HFFc6 (cell line): ENCODE results near the gene MAGI1. TPM values are rescaled to one million over a fixed set of nuclear protein-coding genes. Genes with fewer than 3 reads are reported as not detected.

Source experiments
- DNase-seq: peaks from one replicate; pipeline ENCODE4 v3.0.0-alpha.2; 2018
- H3K27ac Mint-ChIP-seq: 2 replicates; pipeline ENCODE4 v1.8.0; 2020; ENCODE audit warnings: mild to moderate bottlenecking, mixed read lengths
- H3K27me3 Mint-ChIP-seq: 2 replicates; pipeline ENCODE4 v1.8.0; 2021; ENCODE audit warnings: mild to moderate bottlenecking, moderate library complexity, mixed read lengths; ENCODE audit not compliant: insufficient read depth
- H3K36me3 Mint-ChIP-seq: 2 replicates; pipeline ENCODE4 v1.8.0; 2021; ENCODE audit warnings: low read depth, mixed read lengths
- H3K4me1 Mint-ChIP-seq: 2 replicates; pipeline ENCODE4 v1.8.0; 2020; ENCODE audit warnings: low read depth, mixed read lengths
- H3K4me3 Mint-ChIP-seq: 2 replicates; pipeline ENCODE4 v1.8.0; 2020; ENCODE audit warnings: mild to moderate bottlenecking, moderate library complexity, mixed read lengths
- H3K9me3 Mint-ChIP-seq: 2 replicates; pipeline ENCODE4 v1.8.0; 2020; ENCODE audit warnings: mild to moderate bottlenecking, mixed read lengths
- CTCF ChIP-seq: fragments of 200-600 bp; sonication (generic); IDR thresholded peaks from 2 replicates; pipeline ENCODE4 v1.5.0; 2021; ENCODE audit warnings: antibody characterized with exemption, mild to moderate bottlenecking
- total RNA-seq, 6 experiments: library from RNA; stranded (reverse); fragmentation: NEBNext Ultra II Directional; extraction: Animal tissue kit (Norgen Biotek cat#: 25700); gene quantifications; 2 replicates in 1 of 6; 3 replicates in 5 of 6; pipeline ENCODE4 v1.2.3, GENCODE V29; 2021

The MAGI1 gene
- total RNA-seq, 6 experiments from 2014 or later = 21.1 to 30.5 (median 22.4) TPM

GRCh38 chr3:65583188-65583587, 455.5 kb downstream of the MAGI1 start:
- TF ChIP-seq CTCF = no peak
- H3K27ac Mint-ChIP-seq = peak overlapping the region; percentile 24; the same call in 1 of the 2 replicates
- H3K4me1 Mint-ChIP-seq = peaks cover 64% of the 10 kb centered on the region
- no peaks in the 10 kb centered on the region; the same call in 1 of the 2 replicates for H3K27me3 Mint-ChIP-seq
- peaks cover 8% of the 10 kb centered on the region for H3K36me3 Mint-ChIP-seq
- H3K4me3 Mint-ChIP-seq = no peak overlapping the region
- DNase-seq = no peak
- H3K9me3 Mint-ChIP-seq = peaks cover 4% of the 10 kb centered on the region; the same call in 1 of the 2 replicates

DNA sequence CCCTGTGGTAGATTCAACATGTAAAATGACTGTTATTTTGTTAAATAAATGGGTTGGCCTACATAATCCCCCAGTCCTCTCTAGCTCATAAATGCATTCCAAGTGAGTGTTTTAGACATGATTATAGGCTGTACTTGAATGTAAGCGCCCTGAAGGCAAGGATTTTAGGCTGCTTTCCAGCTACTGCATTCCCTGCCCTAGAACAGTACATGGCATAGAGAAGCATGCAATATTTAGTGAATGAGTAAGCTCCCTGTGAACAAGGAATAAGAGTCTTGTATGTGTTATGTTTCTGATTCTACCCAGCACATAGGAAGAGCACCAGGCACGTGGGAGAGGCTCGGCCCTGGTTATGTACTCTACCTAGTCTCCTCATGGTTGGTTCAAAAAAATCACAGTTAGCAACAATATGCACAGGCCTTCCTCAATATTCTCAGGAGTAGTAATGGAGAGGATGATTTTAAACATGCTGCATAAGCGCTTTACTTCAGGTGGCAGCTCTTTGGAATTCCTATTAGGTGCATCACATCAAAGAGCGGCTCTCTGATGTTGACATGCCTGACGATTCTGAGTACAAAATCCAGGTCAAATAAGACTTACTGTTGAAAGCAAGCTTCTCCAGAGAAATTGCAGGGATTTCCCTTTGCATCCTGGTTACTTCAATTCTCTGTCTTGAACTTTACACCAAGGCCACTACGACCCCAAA, 456.6 kb downstream of the MAGI1 start:
- Mint-ChIP-seq H3K4me1 (peaks cover 74% of the 10 kb centered on the region), H3K27ac (no peak overlapping the region), H3K27me3 (no peaks in the 10 kb centered on the region; the same call in 1 of the 2 replicates), H3K4me3 (no peak overlapping the region), H3K9me3 (peaks cover 4% of the 10 kb centered on the region; the same call in 1 of the 2 replicates), H3K36me3 (peaks cover 8% of the 10 kb centered on the region)
- DNase-seq = peak; percentile 32
- no peak for TF ChIP-seq CTCF

DNA sequence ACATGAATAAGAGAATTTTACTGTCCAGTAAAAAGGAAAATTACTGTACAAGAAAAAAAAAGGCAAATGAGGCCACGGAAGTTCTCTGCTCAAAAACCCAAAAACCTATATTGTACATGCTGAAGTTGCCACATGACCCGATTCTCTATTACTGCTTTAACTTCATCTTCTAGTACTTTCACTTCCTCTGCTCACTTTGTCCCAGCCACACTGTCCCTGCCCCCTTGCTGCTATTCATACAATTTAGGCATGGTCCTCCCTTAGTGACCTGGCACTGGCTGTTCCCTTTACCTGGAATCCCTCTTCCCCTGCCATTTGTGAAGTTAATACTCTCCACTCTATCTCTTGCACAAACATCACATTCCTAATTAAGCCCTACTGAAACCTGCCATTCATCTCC, 457.4 kb downstream of the MAGI1 start:
- no peaks in the 10 kb centered on the region; the same call in 1 of the 2 replicates for H3K27me3 Mint-ChIP-seq
- H3K36me3 Mint-ChIP-seq = peaks cover 8% of the 10 kb centered on the region
- DNase-seq = no peak
- H3K27ac Mint-ChIP-seq = no peak overlapping the region
- no peak overlapping the region for H3K4me3 Mint-ChIP-seq
- peaks cover 78% of the 10 kb centered on the region for H3K4me1 Mint-ChIP-seq
- H3K9me3 Mint-ChIP-seq = peaks cover 4% of the 10 kb centered on the region; the same call in 1 of the 2 replicates
- no peak for TF ChIP-seq CTCF

GRCh38 chr3:65578861-65579260, 459.9 kb downstream of the MAGI1 start:
- no peak overlapping the region for H3K4me3 Mint-ChIP-seq
- peaks cover 8% of the 10 kb centered on the region for H3K36me3 Mint-ChIP-seq
- peaks cover 4% of the 10 kb centered on the region; the same call in 1 of the 2 replicates for H3K9me3 Mint-ChIP-seq
- no peak for DNase-seq
- no peak for TF ChIP-seq CTCF
- H3K27ac Mint-ChIP-seq = no peak overlapping the region
- H3K27me3 Mint-ChIP-seq = no peaks in the 10 kb centered on the region; the same call in 1 of the 2 replicates
- peaks cover 76% of the 10 kb centered on the region for H3K4me1 Mint-ChIP-seq

DNA sequence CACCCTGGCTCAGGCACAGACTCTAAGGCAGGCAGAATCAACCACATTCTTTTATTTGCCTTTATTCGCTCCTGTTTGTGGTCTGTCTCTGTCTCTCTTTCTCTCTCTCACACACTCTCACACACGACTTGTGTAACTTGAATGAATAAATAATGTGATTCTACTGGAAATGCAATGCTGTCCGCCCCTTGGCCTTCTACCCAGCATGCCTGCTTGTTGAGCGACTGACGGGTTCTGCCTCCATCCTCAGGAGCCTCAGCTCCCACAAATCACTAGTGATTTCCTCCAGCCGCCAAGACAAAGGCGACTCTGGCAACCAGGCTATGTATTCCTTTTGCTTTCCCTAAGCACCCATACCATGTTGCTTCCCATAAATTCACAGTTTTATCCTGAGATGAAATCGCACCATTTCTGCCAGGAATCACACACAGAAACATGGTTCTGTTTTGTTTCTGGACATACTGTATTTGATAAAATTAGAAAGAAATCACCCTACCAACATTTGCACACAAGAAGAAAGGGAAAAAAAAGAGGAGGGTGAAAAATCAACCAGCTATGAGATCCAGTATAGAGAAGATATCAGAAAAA, 460.8 kb downstream of the MAGI1 start:
- Mint-ChIP-seq H3K27me3 (no peaks in the 10 kb centered on the region; the same call in 1 of the 2 replicates), H3K9me3 (peaks cover 4% of the 10 kb centered on the region; the same call in 1 of the 2 replicates), H3K4me1 (peaks cover 72% of the 10 kb centered on the region), H3K27ac (peak overlapping the region; percentile 14), H3K36me3 (peaks cover 8% of the 10 kb centered on the region), H3K4me3 (no peak overlapping the region; the same call in 1 of the 2 replicates)
- no peak for DNase-seq
- no peak for TF ChIP-seq CTCF
